Panc1 (cell line): ENCODE data around the gene CYP27B1. TPM values are rescaled to one million over a fixed set of nuclear protein-coding genes. Genes with fewer than 3 reads are reported as not detected.

Experiments used
- ATAC-seq: fragments of 200-7000 bp; cut with Tn5 transposase; 2 replicates; pipeline ENCODE4 v1.9.1; 2020; ENCODE audit warnings: mild to moderate bottlenecking, moderate library complexity
- BruUV-seq: library from RNA; stranded (reverse); fragments of 400-500 nt; replicated peaks from 2 replicates; lab custom pipeline; 2021; lab: Mats Ljungman, UMichigan
- CTCF ChIA-PET: fragments of 300-600 bp; sonication (Branson Sonifier 250); formaldehyde crosslinking; loops from one replicate; lab custom pipeline; 2022; ENCODE audit warnings: antibody characterized with exemption; lab: Charles Lee
- POLR2A ChIA-PET: fragments of 300-600 bp; sonication (Branson Sonifier 250); formaldehyde crosslinking; loops from one replicate; lab custom pipeline; 2022; ENCODE audit warnings: antibody characterized with exemption; lab: Charles Lee
- DNase-seq: peaks from one replicate; pipeline ENCODE4 v3.0.0-alpha.2; 2010; ENCODE audit warnings: low read depth, low spot score
- H3K27ac ChIP-seq: 2 replicates; pipeline ENCODE4 v1.5.1; 2011; ENCODE audit warnings: mild to moderate bottlenecking, low read length, inconsistent platforms
- H3K27me3 ChIP-seq: fragments of 200-500 bp; sonication (Bioruptor generic); 2 replicates; pipeline ENCODE4 v1.6.0; 2014; ENCODE audit warnings: low read length, inconsistent platforms; ENCODE audit not compliant: control insufficient read depth, insufficient read depth
- H3K36me3 ChIP-seq: fragments of 200-500 bp; sonication (Bioruptor generic); 2 replicates; pipeline ENCODE4 v1.5.1; 2014; ENCODE audit warnings: inconsistent platforms, mild to moderate bottlenecking, low read length, moderate library complexity; ENCODE audit not compliant: control insufficient read depth, insufficient read depth
- H3K4me1 ChIP-seq: 2 replicates; pipeline ENCODE4 v1.5.1; 2011; ENCODE audit warnings: inconsistent platforms, mild to moderate bottlenecking, low read length, moderate library complexity; ENCODE audit not compliant: control insufficient read depth, insufficient read depth
- H3K4me3 ChIP-seq, 2 experiments: 2 replicates each; pipeline ENCODE4 v1.5.1; 2011 to 2012; ENCODE audit warnings: low read depth in 2 of 2, low read length in 2 of 2, mild to moderate bottlenecking in 2 of 2, inconsistent platforms in 1 of 2, moderate library complexity in 1 of 2
- H3K9me3 ChIP-seq: fragments of 200-500 bp; sonication (Bioruptor generic); 2 replicates; pipeline ENCODE4 v1.5.1; 2014; ENCODE audit warnings: low read depth, mild to moderate bottlenecking, inconsistent platforms, low read length, moderate library complexity; ENCODE audit not compliant: control insufficient read depth, insufficient read depth
- POLR2AphosphoS5 ChIP-seq: IDR thresholded peaks from 2 replicates; pipeline ENCODE4 v1.6.1; 2012; ENCODE audit warnings: mild to moderate bottlenecking, low read depth, low read length, moderate library complexity
- SIN3A ChIP-seq: IDR thresholded peaks from 2 replicates; pipeline ENCODE4 v1.6.1; 2012; ENCODE audit warnings: low read depth, mild to moderate bottlenecking, low read length, moderate library complexity, borderline replicate concordance; ENCODE audit not compliant: insufficient read depth
- TCF7L2 ChIP-seq: IDR thresholded peaks from 2 replicates; pipeline ENCODE4 v1.6.1; 2011; ENCODE audit warnings: mild to moderate bottlenecking, low read depth, low read length, inconsistent platforms
- in situ Hi-C: cut with HindIII; loops from 2 replicates; pipeline ENCODE4 v1.10.0; 2016; ENCODE audit warnings: low sequenced_read_pairs, low pct_unique_long_range_greater_than_20kb
- intact Hi-C: fragments of 100-400 bp; cut with micrococcal nuclease; formaldehyde crosslinking; loops from one replicate; pipeline ENCODE4 v1.10.0; 2022; ENCODE audit not compliant: unreplicated experiment
- total RNA-seq: library from RNA; stranded (reverse); gene quantifications from one replicate; pipeline ENCODE4 v1.2.1, GENCODE V29; 2021; ENCODE audit not compliant: unreplicated experiment
- TF ChIP-seq, protein P1 (sequence below): fragments of 450-650 bp; IDR thresholded peaks from 2 replicates; pipeline ENCODE4 v1.5.1; 2017; ENCODE audit warnings: mild to moderate bottlenecking
- TF ChIP-seq, protein P2 (sequence below), 2 experiments: IDR thresholded peaks; 2 replicates each; pipeline ENCODE4 v1.6.1; 2011 to 2012; ENCODE audit warnings: low read depth in 2 of 2, control low read depth in 1 of 2, low read length in 1 of 2, mild to moderate bottlenecking in 1 of 2, moderate library complexity in 1 of 2; ENCODE audit not compliant: insufficient read depth in 1 of 2

Gene CYP27B1
- total RNA-seq, 1 experiment from 2014 or later, result 4.0 TPM

DNA sequence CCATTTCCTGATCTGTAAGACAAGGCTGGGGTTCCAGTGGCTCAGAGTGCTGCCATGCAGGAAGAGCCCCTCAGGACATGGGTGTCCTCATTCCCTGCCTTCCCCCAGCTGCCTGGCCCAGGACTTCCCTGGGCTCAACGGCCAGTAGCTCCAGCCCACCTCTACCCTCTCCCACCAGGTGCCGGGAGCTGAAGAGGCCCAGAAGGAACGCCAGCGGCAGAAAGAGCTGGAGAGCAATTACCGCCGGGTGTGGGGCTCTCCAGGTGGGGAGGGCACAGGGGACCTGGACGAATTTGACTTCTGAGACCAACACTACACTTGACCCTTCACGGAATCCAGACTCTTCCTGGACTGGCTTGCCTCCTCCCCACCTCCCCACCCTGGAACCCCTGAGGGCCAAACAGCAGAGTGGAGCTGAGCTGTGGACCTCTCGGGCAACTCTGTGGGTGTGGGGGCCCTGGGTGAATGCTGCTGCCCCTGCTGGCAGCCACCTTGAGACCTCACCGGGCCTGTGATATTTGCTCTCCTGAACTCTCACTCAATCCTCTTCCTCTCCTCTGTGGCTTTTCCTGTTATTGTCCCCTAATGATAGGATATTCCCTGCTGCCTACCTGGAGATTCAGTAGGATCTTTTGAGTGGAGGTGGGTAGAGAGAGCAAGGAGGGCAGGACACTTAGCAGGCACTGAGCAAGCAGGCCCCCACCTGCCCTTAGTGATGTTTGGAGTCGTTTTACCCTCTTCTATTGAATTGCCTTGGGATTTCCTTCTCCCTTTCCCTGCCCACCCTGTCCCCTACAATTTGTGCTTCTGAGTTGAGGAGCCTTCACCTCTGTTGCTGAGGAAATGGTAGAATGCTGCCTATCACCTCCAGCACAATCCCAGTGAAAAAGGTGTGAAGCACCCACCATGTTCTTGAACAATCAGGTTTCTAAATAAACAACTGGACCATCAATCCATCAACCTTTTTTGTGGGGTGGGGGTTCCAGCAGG lies 46.0 kb downstream of the CYP27B1 start:
- TF ChIP-seq SIN3A (no peak), POLR2AphosphoS5 (no peak), TCF7L2 (no peak)
- TF ChIP-seq, protein P1, sequence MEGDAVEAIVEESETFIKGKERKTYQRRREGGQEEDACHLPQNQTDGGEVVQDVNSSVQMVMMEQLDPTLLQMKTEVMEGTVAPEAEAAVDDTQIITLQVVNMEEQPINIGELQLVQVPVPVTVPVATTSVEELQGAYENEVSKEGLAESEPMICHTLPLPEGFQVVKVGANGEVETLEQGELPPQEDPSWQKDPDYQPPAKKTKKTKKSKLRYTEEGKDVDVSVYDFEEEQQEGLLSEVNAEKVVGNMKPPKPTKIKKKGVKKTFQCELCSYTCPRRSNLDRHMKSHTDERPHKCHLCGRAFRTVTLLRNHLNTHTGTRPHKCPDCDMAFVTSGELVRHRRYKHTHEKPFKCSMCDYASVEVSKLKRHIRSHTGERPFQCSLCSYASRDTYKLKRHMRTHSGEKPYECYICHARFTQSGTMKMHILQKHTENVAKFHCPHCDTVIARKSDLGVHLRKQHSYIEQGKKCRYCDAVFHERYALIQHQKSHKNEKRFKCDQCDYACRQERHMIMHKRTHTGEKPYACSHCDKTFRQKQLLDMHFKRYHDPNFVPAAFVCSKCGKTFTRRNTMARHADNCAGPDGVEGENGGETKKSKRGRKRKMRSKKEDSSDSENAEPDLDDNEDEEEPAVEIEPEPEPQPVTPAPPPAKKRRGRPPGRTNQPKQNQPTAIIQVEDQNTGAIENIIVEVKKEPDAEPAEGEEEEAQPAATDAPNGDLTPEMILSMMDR, result no peak
- TF ChIP-seq, protein P2, sequence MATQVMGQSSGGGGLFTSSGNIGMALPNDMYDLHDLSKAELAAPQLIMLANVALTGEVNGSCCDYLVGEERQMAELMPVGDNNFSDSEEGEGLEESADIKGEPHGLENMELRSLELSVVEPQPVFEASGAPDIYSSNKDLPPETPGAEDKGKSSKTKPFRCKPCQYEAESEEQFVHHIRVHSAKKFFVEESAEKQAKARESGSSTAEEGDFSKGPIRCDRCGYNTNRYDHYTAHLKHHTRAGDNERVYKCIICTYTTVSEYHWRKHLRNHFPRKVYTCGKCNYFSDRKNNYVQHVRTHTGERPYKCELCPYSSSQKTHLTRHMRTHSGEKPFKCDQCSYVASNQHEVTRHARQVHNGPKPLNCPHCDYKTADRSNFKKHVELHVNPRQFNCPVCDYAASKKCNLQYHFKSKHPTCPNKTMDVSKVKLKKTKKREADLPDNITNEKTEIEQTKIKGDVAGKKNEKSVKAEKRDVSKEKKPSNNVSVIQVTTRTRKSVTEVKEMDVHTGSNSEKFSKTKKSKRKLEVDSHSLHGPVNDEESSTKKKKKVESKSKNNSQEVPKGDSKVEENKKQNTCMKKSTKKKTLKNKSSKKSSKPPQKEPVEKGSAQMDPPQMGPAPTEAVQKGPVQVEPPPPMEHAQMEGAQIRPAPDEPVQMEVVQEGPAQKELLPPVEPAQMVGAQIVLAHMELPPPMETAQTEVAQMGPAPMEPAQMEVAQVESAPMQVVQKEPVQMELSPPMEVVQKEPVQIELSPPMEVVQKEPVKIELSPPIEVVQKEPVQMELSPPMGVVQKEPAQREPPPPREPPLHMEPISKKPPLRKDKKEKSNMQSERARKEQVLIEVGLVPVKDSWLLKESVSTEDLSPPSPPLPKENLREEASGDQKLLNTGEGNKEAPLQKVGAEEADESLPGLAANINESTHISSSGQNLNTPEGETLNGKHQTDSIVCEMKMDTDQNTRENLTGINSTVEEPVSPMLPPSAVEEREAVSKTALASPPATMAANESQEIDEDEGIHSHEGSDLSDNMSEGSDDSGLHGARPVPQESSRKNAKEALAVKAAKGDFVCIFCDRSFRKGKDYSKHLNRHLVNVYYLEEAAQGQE (IDR thresholded peaks at IDR 0.05; ENCODE audit: insufficient read depth in 1 of 2, low read depth in 2 of 2, low read length in 1 of 2), result no peak
- ATAC-seq, result no peak
- Histone ChIP-seq H3K4me3 (no peak overlapping the region), H3K27me3 (no peaks in the 10 kb centered on the region), H3K4me1 (no peaks in the 10 kb centered on the region), H3K36me3 (no peaks in the 10 kb centered on the region; the same call in 1 of the 2 replicates), H3K27ac (no peak overlapping the region), H3K9me3 (no peaks in the 10 kb centered on the region)
- CTCF ChIA-PET, result interaction anchor here (0.7 kb wide), 1 partner anchor 9 kb away, joined by 3 read pairs; no protein-coding TSS in a partner anchor
- BruUV-seq, result TSS peak; percentile 98
- POLR2A ChIA-PET, result no interaction called here
- intact Hi-C loops, result no loop called here
- no peak for DNase-seq
- in situ Hi-C loops, result no loop called here

DNA sequence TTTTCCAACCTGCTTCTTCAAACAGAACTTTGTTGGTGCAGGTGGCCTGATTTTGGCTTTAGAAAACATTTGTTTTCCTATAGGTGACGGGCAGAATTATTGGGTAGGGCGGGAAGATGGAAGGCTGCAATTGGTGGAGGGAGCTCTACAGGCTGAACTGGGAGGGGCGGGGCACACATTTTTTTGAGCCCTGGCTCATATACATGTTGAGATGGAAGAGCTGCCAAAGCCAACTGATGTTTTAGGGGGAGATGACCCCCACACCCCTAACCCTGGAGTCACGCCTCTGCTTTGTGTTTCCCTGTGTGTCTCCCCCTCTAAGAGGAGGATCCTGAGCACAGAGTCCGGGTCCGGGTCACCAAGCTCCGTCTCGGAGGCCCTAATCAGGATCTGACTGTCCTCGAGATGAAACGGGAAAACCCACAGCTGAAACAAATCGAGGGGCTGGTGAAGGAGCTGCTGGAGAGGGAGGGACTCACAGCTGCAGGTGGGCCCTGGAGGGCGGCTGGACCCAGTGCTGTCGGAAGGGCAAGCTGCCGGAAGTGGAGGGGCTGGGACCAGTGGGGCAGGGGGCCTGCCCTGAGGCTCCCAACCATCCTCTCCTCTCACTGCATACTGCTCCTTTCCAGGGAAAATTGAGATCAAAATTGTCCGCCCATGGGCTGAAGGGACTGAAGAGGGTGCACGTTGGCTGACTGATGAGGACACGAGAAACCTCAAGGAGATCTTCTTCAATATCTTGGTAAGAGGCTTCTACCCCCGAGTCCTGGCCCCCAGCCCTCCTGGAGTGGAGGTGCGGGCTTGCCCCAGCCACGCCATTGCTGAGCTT lies 46.9 kb downstream of the CYP27B1 start:
- H3K36me3 ChIP-seq, result no peaks in the 10 kb centered on the region; the same call in 1 of the 2 replicates
- no peak overlapping the region for H3K27ac ChIP-seq
- in situ Hi-C loops, result no loop called here
- ChIA-PET CTCF (interaction anchor here (0.7 kb wide), 1 partner anchor 8 kb away, joined by 3 read pairs; no protein-coding TSS in a partner anchor), POLR2A (no interaction called here)
- ATAC-seq, result no peak
- H3K4me1 ChIP-seq, result no peaks in the 10 kb centered on the region
- TF ChIP-seq, protein P2 (IDR thresholded peaks at IDR 0.05; ENCODE audit: insufficient read depth in 1 of 2, low read depth in 2 of 2, low read length in 1 of 2), result no peak
- TF ChIP-seq POLR2AphosphoS5 (no peak), TCF7L2 (no peak)
- TF ChIP-seq, protein P1, result no peak
- H3K27me3 ChIP-seq, result no peaks in the 10 kb centered on the region
- H3K9me3 ChIP-seq, result no peaks in the 10 kb centered on the region
- intact Hi-C loops, result no loop called here
- no peak overlapping the region for H3K4me3 ChIP-seq
- no peak for DNase-seq
- no TSS peak for BruUV-seq
